Thyroid gland (tissue), 4 donors: ENCODE measurements around the gene PLEKHH1. TPM values are rescaled to one million over a fixed set of nuclear protein-coding genes. Genes with fewer than 3 reads are reported as not detected.

Source experiments
- DNase-seq, 2 donors: peaks; one replicate each; pipeline ENCODE4 v3.0.0-alpha.2; 2019
- H3K27ac ChIP-seq, 3 donors: fragments of 200-600 bp; sonication (generic); 1 replicate in 2 of 3; 2 replicates in 1 of 3; pipeline ENCODE4 v1.5.1; 2016 to 2019; ENCODE audit warnings: mild to moderate bottlenecking in 1 of 3, moderate library complexity in 1 of 3
- H3K27me3 ChIP-seq: fragments of 200-600 bp; sonication (generic); one replicate; pipeline ENCODE4 v1.5.1; 2019
- H3K36me3 ChIP-seq, 2 donors: fragments of 200-600 bp; sonication (generic); one replicate each; pipeline ENCODE4 v1.5.1; 2016 to 2019
- H3K4me1 ChIP-seq, 2 donors: fragments of 200-600 bp; sonication (generic); one replicate each; pipeline ENCODE4 v1.5.1; 2017 to 2019
- H3K4me3 ChIP-seq, 3 donors: fragments of 200-600 bp; sonication (generic); replicated peaks in 1 of 3; 1 replicate in 2 of 3; 2 replicates in 1 of 3; pipeline ENCODE4 v1.5.1; 2016; ENCODE audit warnings: mild to moderate bottlenecking in 1 of 3
- H3K9me3 ChIP-seq: fragments of 200-600 bp; sonication (generic); one replicate; pipeline ENCODE4 v1.5.1; 2017
- POLR2A ChIP-seq, 2 donors: fragments of 450-650 bp; IDR thresholded peaks; one replicate each; pipeline ENCODE4 v1.6.1; 2017; ENCODE audit warnings: antibody characterized with exemption in 2 of 2, mild to moderate bottlenecking in 2 of 2, moderate library complexity in 1 of 2
- WGBS, 2 donors: methylation state at CpG; one replicate each; pipeline ENCODE4 v1.1.5; 2017; 5-methylcytosine and 5-hydroxymethylcytosine counted together
- intact Hi-C: fragments of 100-400 bp; cut with DNase I; formaldehyde crosslinking; loops from one replicate; pipeline ENCODE4 v1.15.1; 2023
- total RNA-seq, 4 donors: library from RNA; depleted of rRNA; stranded (reverse); fragments of >200 nt; gene quantifications; one replicate each; pipeline ENCODE4 v1.2.3, GENCODE V29; 2016
- TF ChIP-seq, protein P1 (sequence below), 6 experiments: fragments of 200-600 bp in 3 of 6; fragments of 450-650 bp in 3 of 6; sonication (generic) in 3 of 6; IDR thresholded peaks; one replicate each; pipeline ENCODE4 v1.5.1; 2016 to 2019; ENCODE audit warnings: antibody characterized with exemption in 6 of 6, mild to moderate bottlenecking in 2 of 6, inconsistent platforms in 1 of 6, moderate library complexity in 1 of 6

PLEKHH1 gene
- total RNA-seq, 4 donors from 2014 or later: 225 to 336 (median 241) TPM

DNA sequence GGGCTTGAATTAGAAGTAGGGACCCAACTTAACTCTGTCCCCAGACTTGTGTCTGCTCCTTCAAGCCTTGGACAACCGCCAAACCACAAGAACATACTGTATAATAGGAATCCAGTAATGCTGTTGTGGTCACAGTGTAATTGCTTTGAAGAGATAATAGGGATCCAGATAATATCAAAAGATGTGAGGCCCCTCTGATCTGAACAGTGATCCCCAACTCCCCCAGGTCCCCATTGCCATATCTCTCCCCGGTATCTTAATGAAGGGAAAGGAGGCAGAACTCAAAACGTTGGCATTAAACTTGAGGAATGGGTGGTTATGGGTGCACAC lies 8.5 kb upstream of the PLEKHH1 start:
- Histone ChIP-seq H3K4me1 (peaks cover 28 to 38% of the 10 kb centered on the region in 2 donors), H3K4me3 (no peak overlapping the region), H3K36me3 (no peaks in the 10 kb centered on the region), H3K27me3 (no peaks in the 10 kb centered on the region), H3K9me3 (no peaks in the 10 kb centered on the region), H3K27ac (no peak overlapping the region)
- 59 to 71% methylated on average over 3 of the region's 3 CpGs for WGBS, 2 donors
- no peak for DNase-seq
- intact Hi-C loops: no loop called here
- TF ChIP-seq POLR2A (IDR thresholded peaks at IDR 0.05): no peak
- TF ChIP-seq, protein P1, sequence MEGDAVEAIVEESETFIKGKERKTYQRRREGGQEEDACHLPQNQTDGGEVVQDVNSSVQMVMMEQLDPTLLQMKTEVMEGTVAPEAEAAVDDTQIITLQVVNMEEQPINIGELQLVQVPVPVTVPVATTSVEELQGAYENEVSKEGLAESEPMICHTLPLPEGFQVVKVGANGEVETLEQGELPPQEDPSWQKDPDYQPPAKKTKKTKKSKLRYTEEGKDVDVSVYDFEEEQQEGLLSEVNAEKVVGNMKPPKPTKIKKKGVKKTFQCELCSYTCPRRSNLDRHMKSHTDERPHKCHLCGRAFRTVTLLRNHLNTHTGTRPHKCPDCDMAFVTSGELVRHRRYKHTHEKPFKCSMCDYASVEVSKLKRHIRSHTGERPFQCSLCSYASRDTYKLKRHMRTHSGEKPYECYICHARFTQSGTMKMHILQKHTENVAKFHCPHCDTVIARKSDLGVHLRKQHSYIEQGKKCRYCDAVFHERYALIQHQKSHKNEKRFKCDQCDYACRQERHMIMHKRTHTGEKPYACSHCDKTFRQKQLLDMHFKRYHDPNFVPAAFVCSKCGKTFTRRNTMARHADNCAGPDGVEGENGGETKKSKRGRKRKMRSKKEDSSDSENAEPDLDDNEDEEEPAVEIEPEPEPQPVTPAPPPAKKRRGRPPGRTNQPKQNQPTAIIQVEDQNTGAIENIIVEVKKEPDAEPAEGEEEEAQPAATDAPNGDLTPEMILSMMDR (IDR thresholded peaks at IDR 0.05): no peak

DNA sequence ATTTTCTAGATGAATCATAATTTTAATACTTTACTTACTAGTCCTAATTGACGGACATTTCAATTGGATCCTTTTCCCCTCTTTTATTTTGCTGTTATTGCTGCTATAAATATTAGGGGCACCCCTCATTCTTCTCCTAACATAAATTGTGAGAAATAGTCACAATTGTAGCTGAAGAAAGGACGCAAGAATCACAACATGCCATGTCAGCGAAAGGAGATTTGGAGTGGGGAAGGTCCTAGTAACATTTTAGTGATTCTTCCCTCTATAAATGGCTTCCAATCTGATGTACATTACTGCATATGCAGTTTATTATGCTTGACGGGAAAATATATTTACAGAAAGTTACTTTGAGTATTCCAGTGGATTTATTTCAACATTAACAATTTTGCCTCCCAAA lies 7.7 kb upstream of the PLEKHH1 start:
- 82 to 90% methylated on average over 4 of the region's 4 CpGs for WGBS, 2 donors
- peaks cover 33 to 44% of the 10 kb centered on the region in 2 donors for H3K4me1 ChIP-seq
- intact Hi-C loops: loop anchor here (5.0 kb wide), 1 partner anchor 47 kb away; no protein-coding TSS in a partner anchor
- H3K9me3 ChIP-seq: no peaks in the 10 kb centered on the region
- no peak overlapping the region for H3K27ac ChIP-seq
- DNase-seq: no peak
- H3K27me3 ChIP-seq: no peaks in the 10 kb centered on the region
- H3K4me3 ChIP-seq: no peak overlapping the region
- no peaks in the 10 kb centered on the region for H3K36me3 ChIP-seq
- TF ChIP-seq, protein P1 (IDR thresholded peaks at IDR 0.05): no peak
- TF ChIP-seq POLR2A (IDR thresholded peaks at IDR 0.05): no peak

DNA sequence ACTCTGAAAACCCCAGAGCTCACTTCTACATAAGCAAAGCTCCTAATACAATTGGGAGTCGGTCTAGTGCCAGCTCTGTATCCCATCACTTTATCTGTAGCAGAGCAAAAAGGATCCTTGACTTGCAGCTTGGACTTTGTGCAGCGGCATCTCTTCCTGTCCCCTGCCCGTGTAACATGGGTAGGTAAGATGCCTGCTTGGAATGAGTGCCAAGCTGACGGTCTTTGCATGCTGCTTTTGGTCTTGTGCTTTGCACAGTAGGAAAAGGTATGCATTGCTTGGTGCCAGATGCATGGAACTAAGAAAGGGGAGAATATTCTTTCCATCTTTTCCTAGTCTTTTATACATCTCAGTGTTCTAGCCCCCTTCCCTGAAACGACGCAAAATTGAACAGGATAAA lies 6.9 kb upstream of the PLEKHH1 start:
- H3K27ac ChIP-seq: no peak overlapping the region
- H3K36me3 ChIP-seq: no peaks in the 10 kb centered on the region
- H3K4me3 ChIP-seq: no peak overlapping the region
- intact Hi-C loops: loop anchor here (5.0 kb wide), 1 partner anchor 46 kb away; no protein-coding TSS in a partner anchor
- no peak for TF ChIP-seq POLR2A (IDR thresholded peaks at IDR 0.05)
- TF ChIP-seq, protein P1 (IDR thresholded peaks at IDR 0.05): no peak
- WGBS, 2 donors: 67 to 71% methylated on average over 6 of the region's 6 CpGs
- H3K4me1 ChIP-seq: peaks cover 36 to 50% of the 10 kb centered on the region in 2 donors
- H3K9me3 ChIP-seq: no peaks in the 10 kb centered on the region
- H3K27me3 ChIP-seq: no peaks in the 10 kb centered on the region
- no peak for DNase-seq

DNA sequence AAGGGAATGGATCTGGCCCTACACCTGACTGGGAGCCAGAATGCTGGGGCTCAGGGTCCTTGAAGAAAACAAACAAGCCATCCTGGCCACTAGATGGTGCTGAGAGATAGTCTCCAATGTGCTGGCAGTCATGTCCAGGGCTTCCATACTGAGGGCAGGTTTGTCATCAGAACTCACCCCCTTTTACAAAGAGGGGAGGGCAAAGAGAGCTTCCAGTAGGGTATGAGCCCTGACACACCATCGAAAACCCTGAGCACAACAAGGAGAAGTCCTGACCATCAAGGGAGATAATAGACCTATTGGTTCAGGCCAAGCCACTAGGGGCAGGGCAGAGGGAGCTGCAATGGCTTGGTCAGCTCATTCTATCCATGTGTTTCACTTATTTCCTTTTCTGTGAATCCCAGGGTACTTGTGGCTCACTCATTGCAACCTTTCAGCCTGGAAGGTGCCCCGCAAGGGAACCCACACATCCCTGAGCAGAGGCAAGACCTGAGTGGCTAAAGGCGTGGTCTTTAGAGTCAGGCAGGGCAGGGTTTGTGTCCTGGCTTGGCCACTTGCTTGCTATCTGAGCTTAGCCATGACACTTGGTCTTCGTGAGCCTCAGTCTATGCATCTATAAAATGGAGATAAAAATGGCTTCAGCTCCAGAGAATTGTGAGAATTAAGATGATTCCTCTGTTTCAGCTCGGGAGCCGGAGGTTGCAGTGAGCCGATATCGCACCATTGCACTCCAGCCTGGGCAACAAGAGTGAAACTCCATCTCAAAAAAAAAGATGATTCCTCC lies 6.2 kb upstream of the PLEKHH1 start:
- Histone ChIP-seq H3K9me3 (no peaks in the 10 kb centered on the region), H3K4me3 (no peak overlapping the region), H3K27me3 (no peaks in the 10 kb centered on the region), H3K36me3 (no peaks in the 10 kb centered on the region), H3K27ac (peak overlapping the region in 2 of 3 donors; percentile 1 to 38), H3K4me1 (peaks cover 41 to 55% of the 10 kb centered on the region in 2 donors)
- peak; percentile 59 to 62 for DNase-seq
- 77 to 84% methylated on average over 7 to 8 of the region's 8 CpGs for WGBS, 2 donors
- no peak for TF ChIP-seq POLR2A (IDR thresholded peaks at IDR 0.05)
- TF ChIP-seq, protein P1 (IDR thresholded peaks at IDR 0.05): peak; percentile 17 to 95 (median 64)
- intact Hi-C loops: loop anchor here (5.0 kb wide), 1 partner anchor 45 kb away; no protein-coding TSS in a partner anchor

DNA sequence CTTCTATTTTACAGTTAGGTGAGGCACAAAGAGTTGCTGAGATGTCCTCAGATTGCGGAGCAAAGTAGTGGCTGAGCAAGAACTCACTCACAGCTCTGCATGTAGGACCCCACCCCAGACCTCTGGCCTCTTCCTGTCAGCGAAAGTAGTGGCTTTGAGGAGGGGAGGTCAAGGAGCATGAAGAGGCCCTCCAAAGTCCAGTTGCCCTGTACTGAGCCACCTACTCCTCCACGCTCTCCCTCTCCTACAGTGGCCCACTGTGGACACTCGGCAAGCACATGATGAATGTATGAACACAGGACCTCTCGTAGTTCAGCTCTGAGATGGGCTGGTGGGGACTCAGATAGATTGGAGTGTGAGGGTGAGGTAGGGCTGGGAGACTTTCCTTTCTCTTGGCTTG lies 5.3 kb upstream of the PLEKHH1 start:
- Histone ChIP-seq H3K27ac (peak overlapping the region in 2 of 3 donors; percentile 45 to 57), H3K36me3 (no peaks in the 10 kb centered on the region), H3K4me3 (no peak overlapping the region), H3K27me3 (no peaks in the 10 kb centered on the region), H3K9me3 (no peaks in the 10 kb centered on the region), H3K4me1 (peaks cover 49 to 62% of the 10 kb centered on the region in 2 donors)
- TF ChIP-seq POLR2A (IDR thresholded peaks at IDR 0.05): no peak
- TF ChIP-seq, protein P1 (IDR thresholded peaks at IDR 0.05): no peak
- intact Hi-C loops: loop anchor here (5.0 kb wide), 1 partner anchor 45 kb away; no protein-coding TSS in a partner anchor
- DNase-seq: peak; percentile 34 to 59
- 44 to 56% methylated on average over 5 of the region's 5 CpGs for WGBS, 2 donors
